Panc1 (cell line): ENCODE data around the gene CSMD2. TPM values are rescaled to one million over a fixed set of nuclear protein-coding genes. Genes with fewer than 3 reads are reported as not detected.
"Not testable (repeated sequence)": the region's sequence is repeated elsewhere in the genome, so short reads cannot be mapped to it uniquely, and the experiment has no call there.

Experiments
- ATAC-seq: fragments of 200-7000 bp; cut with Tn5 transposase; 2 replicates; pipeline ENCODE4 v1.9.1; 2020; ENCODE audit warnings: mild to moderate bottlenecking, moderate library complexity
- BruUV-seq: library from RNA; stranded (reverse); fragments of 400-500 nt; replicated peaks from 2 replicates; lab custom pipeline; 2021; lab: Mats Ljungman, UMichigan
- CTCF ChIA-PET: fragments of 300-600 bp; sonication (Branson Sonifier 250); formaldehyde crosslinking; loops from one replicate; lab custom pipeline; 2022; ENCODE audit warnings: antibody characterized with exemption; lab: Charles Lee
- POLR2A ChIA-PET: fragments of 300-600 bp; sonication (Branson Sonifier 250); formaldehyde crosslinking; loops from one replicate; lab custom pipeline; 2022; ENCODE audit warnings: antibody characterized with exemption; lab: Charles Lee
- DNase-seq: peaks from one replicate; pipeline ENCODE4 v3.0.0-alpha.2; 2010; ENCODE audit warnings: low read depth, low spot score
- H3K27ac ChIP-seq: 2 replicates; pipeline ENCODE4 v1.5.1; 2011; ENCODE audit warnings: mild to moderate bottlenecking, low read length, inconsistent platforms
- H3K27me3 ChIP-seq: fragments of 200-500 bp; sonication (Bioruptor generic); 2 replicates; pipeline ENCODE4 v1.6.0; 2014; ENCODE audit warnings: low read length, inconsistent platforms; ENCODE audit not compliant: control insufficient read depth, insufficient read depth
- H3K36me3 ChIP-seq: fragments of 200-500 bp; sonication (Bioruptor generic); 2 replicates; pipeline ENCODE4 v1.5.1; 2014; ENCODE audit warnings: inconsistent platforms, mild to moderate bottlenecking, low read length, moderate library complexity; ENCODE audit not compliant: control insufficient read depth, insufficient read depth
- H3K4me1 ChIP-seq: 2 replicates; pipeline ENCODE4 v1.5.1; 2011; ENCODE audit warnings: inconsistent platforms, mild to moderate bottlenecking, low read length, moderate library complexity; ENCODE audit not compliant: control insufficient read depth, insufficient read depth
- H3K4me3 ChIP-seq, 2 experiments: 2 replicates each; pipeline ENCODE4 v1.5.1; 2011 to 2012; ENCODE audit warnings: low read depth in 2 of 2, low read length in 2 of 2, mild to moderate bottlenecking in 2 of 2, inconsistent platforms in 1 of 2, moderate library complexity in 1 of 2
- H3K9me3 ChIP-seq: fragments of 200-500 bp; sonication (Bioruptor generic); 2 replicates; pipeline ENCODE4 v1.5.1; 2014; ENCODE audit warnings: low read depth, mild to moderate bottlenecking, inconsistent platforms, low read length, moderate library complexity; ENCODE audit not compliant: control insufficient read depth, insufficient read depth
- CTCF ChIP-seq: fragments of 450-650 bp; IDR thresholded peaks from 2 replicates; pipeline ENCODE4 v1.5.1; 2017; ENCODE audit warnings: mild to moderate bottlenecking
- POLR2AphosphoS5 ChIP-seq: IDR thresholded peaks from 2 replicates; pipeline ENCODE4 v1.6.1; 2012; ENCODE audit warnings: mild to moderate bottlenecking, low read depth, low read length, moderate library complexity
- REST ChIP-seq, 2 experiments: IDR thresholded peaks; 2 replicates each; pipeline ENCODE4 v1.6.1; 2011 to 2012; ENCODE audit warnings: low read depth in 2 of 2, control low read depth in 1 of 2, low read length in 1 of 2, mild to moderate bottlenecking in 1 of 2, moderate library complexity in 1 of 2; ENCODE audit not compliant: insufficient read depth in 1 of 2
- SIN3A ChIP-seq: IDR thresholded peaks from 2 replicates; pipeline ENCODE4 v1.6.1; 2012; ENCODE audit warnings: low read depth, mild to moderate bottlenecking, low read length, moderate library complexity, borderline replicate concordance; ENCODE audit not compliant: insufficient read depth
- TCF7L2 ChIP-seq: IDR thresholded peaks from 2 replicates; pipeline ENCODE4 v1.6.1; 2011; ENCODE audit warnings: mild to moderate bottlenecking, low read depth, low read length, inconsistent platforms
- in situ Hi-C: cut with HindIII; loops from 2 replicates; pipeline ENCODE4 v1.10.0; 2016; ENCODE audit warnings: low sequenced_read_pairs, low pct_unique_long_range_greater_than_20kb
- intact Hi-C: fragments of 100-400 bp; cut with micrococcal nuclease; formaldehyde crosslinking; loops from one replicate; pipeline ENCODE4 v1.10.0; 2022; ENCODE audit not compliant: unreplicated experiment
- total RNA-seq: library from RNA; stranded (reverse); gene quantifications from one replicate; pipeline ENCODE4 v1.2.1, GENCODE V29; 2021; ENCODE audit not compliant: unreplicated experiment

Gene CSMD2
- total RNA-seq, 1 experiment from 2014 or later, result not detected

GRCh38 chr1:34100332-34100731, 64.7 kb downstream of the CSMD2 start:
- CTCF ChIA-PET, result no interaction called here
- Histone ChIP-seq H3K36me3 (no peaks in the 10 kb centered on the region), H3K4me3 (no peak overlapping the region), H3K27me3 (no peaks in the 10 kb centered on the region), H3K9me3 (no peaks in the 10 kb centered on the region), H3K27ac (no peak overlapping the region), H3K4me1 (no peaks in the 10 kb centered on the region)
- in situ Hi-C loops (no loop called here), intact Hi-C loops (no loop called here)
- TF ChIP-seq REST (IDR thresholded peaks at IDR 0.05; ENCODE audit: insufficient read depth in 1 of 2, low read depth in 2 of 2, low read length in 1 of 2) (no peak), TCF7L2 (no peak), POLR2AphosphoS5 (no peak), CTCF (no peak), SIN3A (no peak)
- DNase-seq, result no peak
- BruUV-seq, result no TSS peak
- POLR2A ChIA-PET, result no interaction called here
- no peak for ATAC-seq

DNA sequence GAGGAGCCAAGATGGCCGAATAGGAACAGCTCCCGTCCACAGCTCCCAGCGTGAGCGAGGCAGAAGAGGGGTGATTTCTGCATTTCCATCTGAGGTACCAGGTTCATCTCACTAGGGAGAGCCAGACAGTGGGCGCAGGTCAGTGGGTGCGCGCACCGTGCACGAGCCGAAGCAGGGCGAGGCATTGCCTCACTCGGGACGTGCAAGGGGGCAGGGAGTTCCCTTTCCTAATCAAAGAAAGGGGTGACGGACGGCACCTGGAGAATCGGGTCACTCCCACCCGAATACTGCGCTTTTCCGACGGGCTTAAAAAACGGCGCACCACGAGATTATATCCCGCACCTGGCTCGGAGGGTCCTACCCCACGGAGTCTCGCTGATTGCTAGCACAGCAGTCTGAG, 72.6 kb downstream of the CSMD2 start:
- ATAC-seq, in situ Hi-C loops, intact Hi-C loops, H3K36me3 ChIP-seq, DNase-seq, H3K27ac ChIP-seq, H3K9me3 ChIP-seq, H3K4me1 ChIP-seq, BruUV-seq, CTCF ChIA-PET, POLR2A ChIA-PET, H3K4me3 ChIP-seq, H3K27me3 ChIP-seq: not testable (repeated sequence)

DNA sequence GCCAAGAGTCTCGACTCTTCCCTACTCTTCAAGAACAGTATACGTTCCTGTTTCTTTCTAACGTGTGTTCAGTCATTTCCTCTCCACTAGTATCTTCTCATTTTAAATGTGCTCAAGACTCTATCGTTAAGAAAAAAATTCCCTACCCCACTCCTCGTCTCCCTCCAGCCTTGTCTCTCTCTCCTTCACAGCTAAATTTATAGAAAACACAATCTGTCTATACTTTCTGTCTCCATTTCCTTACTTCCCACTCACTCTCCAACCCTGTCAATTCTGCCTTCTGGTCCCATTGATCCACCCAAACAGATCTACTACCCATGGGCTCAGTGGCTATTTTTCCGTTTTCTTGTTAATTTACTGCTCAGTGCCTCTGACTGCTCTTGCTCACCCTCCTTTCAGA, 75.3 kb downstream of the CSMD2 start:
- Histone ChIP-seq H3K27ac (no peak overlapping the region), H3K4me1 (no peaks in the 10 kb centered on the region), H3K9me3 (no peaks in the 10 kb centered on the region), H3K36me3 (no peaks in the 10 kb centered on the region), H3K27me3 (peaks cover 2% of the 10 kb centered on the region; the same call in 1 of the 2 replicates), H3K4me3 (no peak overlapping the region)
- ChIA-PET POLR2A (no interaction called here), CTCF (no interaction called here)
- in situ Hi-C loops, result no loop called here
- ATAC-seq (no peak), DNase-seq (no peak)
- intact Hi-C loops, result no loop called here
- TF ChIP-seq SIN3A (no peak), TCF7L2 (no peak), CTCF (no peak), POLR2AphosphoS5 (no peak), REST (IDR thresholded peaks at IDR 0.05; ENCODE audit: insufficient read depth in 1 of 2, low read depth in 2 of 2, low read length in 1 of 2) (no peak)
- no TSS peak for BruUV-seq
